SK-N-DZ (cell line): Measurements from ENCODE around the gene DDX53. TPM values are rescaled to one million over a fixed set of nuclear protein-coding genes. Genes with fewer than 3 reads are reported as not detected.

Experiments
- DNase-seq: peaks from one replicate; pipeline ENCODE4 v3.0.0-alpha.2; 2015; ENCODE audit warnings: low spot score
- polyA plus RNA-seq, 2 experiments: library from polyadenylated mRNA; depleted of rRNA; stranded (reverse); fragments of >200 nt; gene quantifications; 2 replicates each; pipeline ENCODE4 v1.2.3, GENCODE V29; 2014

DDX53 gene
- polyA plus RNA-seq (2014; cell fraction: cytosol; rRNA removed): 0.03 and 0.05 TPM in 2 replicates
- polyA plus RNA-seq (2014; cell fraction: nucleus; rRNA removed): not detected in 2 replicates

GRCh38 chrX:22999696-23000223 lies at the start of gene DDX53:
Gene DDX53, plus strand, starts transcription at chrX:22999960. Its CDS starts 98 bp downstream, at chrX:23000058.
- DNase-seq: no peak

- DNase-seq: no peak
Observed at GRCh38 chrX:22950269-22951266, 49.2 kb upstream of the DDX53 start.

GRCh38 chrX:22952010-22952409 lies 47.8 kb upstream of the DDX53 start:
- DNase-seq: no peak

- DNase-seq: no peak
Observed at GRCh38 chrX:22958250-22958649, 41.5 kb upstream of the DDX53 start.

GRCh38 chrX:22959204-22959920 lies 40.4 kb upstream of the DDX53 start:
- DNase-seq: no peak

GRCh38 chrX:22963196-22963595 lies 36.6 kb upstream of the DDX53 start:
- DNase-seq: no peak

- DNase-seq: no peak
Observed at GRCh38 chrX:22968494-22968893, 31.3 kb upstream of the DDX53 start.

- DNase-seq: no peak
Observed at GRCh38 chrX:22969411-22969810, 30.3 kb upstream of the DDX53 start.

GRCh38 chrX:22970861-22971260 lies 28.9 kb upstream of the DDX53 start:
- DNase-seq: no peak

GRCh38 chrX:22974616-22975015 lies 25.1 kb upstream of the DDX53 start:
- no peak for DNase-seq

- DNase-seq: no peak
Observed at GRCh38 chrX:22975786-22976185, 24.0 kb upstream of the DDX53 start.

- no peak for DNase-seq
Observed at GRCh38 chrX:22985958-22986357, 13.8 kb upstream of the DDX53 start.

- DNase-seq: no peak
Observed at GRCh38 chrX:22987452-22987851, 12.3 kb upstream of the DDX53 start.

- no peak for DNase-seq
Observed at GRCh38 chrX:23003116-23003515, 3.4 kb downstream of the DDX53 start.

- DNase-seq: peak; percentile 24
Observed at GRCh38 chrX:23008431-23009099, 8.8 kb downstream of the DDX53 start.

- DNase-seq: peak; percentile 26
Observed at GRCh38 chrX:23012162-23012561, 12.4 kb downstream of the DDX53 start.

- DNase-seq: no peak
Observed at GRCh38 chrX:23012636-23013035, 12.9 kb downstream of the DDX53 start.

GRCh38 chrX:23013366-23013765 lies 13.6 kb downstream of the DDX53 start:
- peak; percentile 28 for DNase-seq

GRCh38 chrX:23031600-23031999 lies 31.8 kb downstream of the DDX53 start:
- DNase-seq: no peak

- no peak for DNase-seq
Observed at GRCh38 chrX:23035493-23035892, 35.7 kb downstream of the DDX53 start.

- DNase-seq: no peak
Observed at GRCh38 chrX:23046443-23046842, 46.7 kb downstream of the DDX53 start.
